SK-N-SH treated with all-trans-retinoic acid at 6 μM for 48 hours (cell line): ENCODE measurements around the gene CTPS2.

Experiments
- ARNTL ChIP-seq: fragments of 450-650 bp; formaldehyde crosslinking; IDR thresholded peaks from 2 replicates; pipeline ENCODE4 v1.5.0; 2020; ENCODE audit warnings: low read depth, mild to moderate bottlenecking, moderate library complexity, borderline replicate concordance
- TCF4 ChIP-seq: fragments of 250-450 bp; sonication (Bioruptor Pico); IDR thresholded peaks from 2 replicates; pipeline ENCODE4 v1.8.0; 2021; ENCODE audit warnings: mild to moderate bottlenecking, moderate library complexity, borderline replicate concordance
- ZNF70 ChIP-seq: fragments of 450-650 bp; formaldehyde crosslinking; IDR thresholded peaks from 2 replicates; pipeline ENCODE4 v1.5.0; 2020; ENCODE audit warnings: mild to moderate bottlenecking, moderate library complexity
- ZNF8 ChIP-seq: fragments of 450-650 bp; formaldehyde crosslinking; IDR thresholded peaks from 2 replicates; pipeline ENCODE4 v1.5.0; 2020; ENCODE audit warnings: mild to moderate bottlenecking, moderate library complexity

DNA sequence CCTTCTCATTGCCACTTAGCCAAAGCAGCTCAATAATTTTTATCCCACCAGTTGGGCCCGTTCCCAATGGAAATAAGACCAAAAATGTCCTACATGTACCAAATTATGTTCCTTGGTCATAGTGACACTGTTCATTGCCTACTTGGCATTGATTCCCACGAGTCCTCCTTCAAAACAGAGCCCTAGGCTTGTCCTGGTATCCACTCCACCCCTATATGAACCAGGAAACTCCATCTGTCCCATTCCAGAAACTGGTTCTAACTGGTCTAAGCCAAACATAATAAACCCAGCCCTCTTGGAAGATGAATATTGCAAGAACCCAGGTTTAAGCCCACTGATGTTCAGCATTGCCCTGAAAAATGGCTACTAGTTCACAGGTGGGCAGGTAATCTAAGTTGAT, 93.4 kb downstream of the CTPS2 start:
- TF ChIP-seq ARNTL (no peak), ZNF8 (CRISPR knock-in tag) (no peak), TCF4 (CRISPR knock-in tag) (no peak), ZNF70 (CRISPR knock-in tag) (no peak)
